H9 (cell line): ENCODE results near the gene ANKRD39. TPM values are rescaled to one million over a fixed set of nuclear protein-coding genes. Genes with fewer than 3 reads are reported as not detected.
A peak's percentile ranks its signal among the peaks of the same experiment; 100 is the strongest.

Experiments
- DNase-seq: peaks from one replicate; pipeline ENCODE4 v3.0.0-alpha.2; 2017
- H2AFZ ChIP-seq: one replicate; pipeline ENCODE4 v1.6.1; 2013; ENCODE audit warnings: mild to moderate bottlenecking, low read length, control low read depth, moderate library complexity
- H2AK5ac ChIP-seq: 2 replicates; pipeline ENCODE4 v1.6.1; 2013; ENCODE audit warnings: low read length, control low read depth, mixed read lengths; ENCODE audit not compliant: insufficient read length
- H2BK120ac ChIP-seq: one replicate; pipeline ENCODE4 v1.6.1; 2013; ENCODE audit warnings: low read depth, mild to moderate bottlenecking, low read length, control low read depth, inconsistent platforms; ENCODE audit not compliant: poor library complexity, severe bottlenecking
- H2BK12ac ChIP-seq: 2 replicates; pipeline ENCODE4 v1.6.1; 2013; ENCODE audit warnings: low read length, control low read depth, mixed read lengths, low read depth; ENCODE audit not compliant: insufficient read length
- H2BK15ac ChIP-seq: 2 replicates; pipeline ENCODE4 v1.6.1; 2013; ENCODE audit warnings: low read depth, low read length, control low read depth
- H2BK20ac ChIP-seq: one replicate; pipeline ENCODE4 v1.6.1; 2013; ENCODE audit warnings: low read depth, mild to moderate bottlenecking, low read length, control low read depth, inconsistent platforms; ENCODE audit not compliant: poor library complexity, severe bottlenecking
- H2BK5ac ChIP-seq: 2 replicates; pipeline ENCODE4 v1.6.1; 2013; ENCODE audit warnings: low read length, control low read depth, mixed read lengths; ENCODE audit not compliant: insufficient read length
- H3K14ac ChIP-seq: 2 replicates; pipeline ENCODE4 v1.6.1; 2013; ENCODE audit warnings: low read length, control low read depth; ENCODE audit not compliant: insufficient read depth
- H3K18ac ChIP-seq: 2 replicates; pipeline ENCODE4 v1.6.1; 2013; ENCODE audit warnings: low read depth, mild to moderate bottlenecking, mixed read lengths, low read length, control low read depth; ENCODE audit not compliant: insufficient read length
- H3K23ac ChIP-seq: 2 replicates; pipeline ENCODE4 v1.6.1; 2013; ENCODE audit warnings: low read length, control low read depth, mixed read lengths, low read depth; ENCODE audit not compliant: insufficient read length
- H3K23me2 ChIP-seq: 2 replicates; pipeline ENCODE4 v1.6.1; 2013; ENCODE audit warnings: low read depth, mild to moderate bottlenecking, mixed read lengths, low read length, control low read depth; ENCODE audit not compliant: insufficient read length, poor library complexity, severe bottlenecking
- H3K27ac ChIP-seq: 2 replicates; pipeline ENCODE4 v1.5.1; 2013; ENCODE audit warnings: low read length, control low read depth, mixed read lengths, low read depth; ENCODE audit not compliant: insufficient read length
- H3K27me3 ChIP-seq: 2 replicates; pipeline ENCODE4 v1.6.1; 2013; ENCODE audit warnings: low read length, control low read depth, inconsistent platforms; ENCODE audit not compliant: insufficient read depth
- H3K4ac ChIP-seq: 2 replicates; pipeline ENCODE4 v1.6.1; 2013; ENCODE audit warnings: low read depth, mild to moderate bottlenecking, control low read depth, inconsistent platforms, low read length, moderate library complexity
- H3K4me1 ChIP-seq: 2 replicates; pipeline ENCODE4 v1.6.1; 2013; ENCODE audit warnings: low read length, control low read depth, inconsistent platforms; ENCODE audit not compliant: insufficient read depth
- H3K4me2 ChIP-seq: 2 replicates; pipeline ENCODE4 v1.6.1; 2013; ENCODE audit warnings: low read length, control low read depth, mixed read lengths; ENCODE audit not compliant: insufficient read length, insufficient read depth
- H3K56ac ChIP-seq: 2 replicates; pipeline ENCODE4 v1.6.1; 2013; ENCODE audit warnings: low read depth, mild to moderate bottlenecking, mixed read lengths, low read length, control low read depth; ENCODE audit not compliant: insufficient read length
- H3K79me1 ChIP-seq: 2 replicates; pipeline ENCODE4 v1.6.1; 2013; ENCODE audit warnings: low read depth, mild to moderate bottlenecking, moderate library complexity, low read length, control low read depth, inconsistent platforms; ENCODE audit not compliant: insufficient read depth, poor library complexity, severe bottlenecking
- H3K79me2 ChIP-seq: 2 replicates; pipeline ENCODE4 v1.6.1; 2013; ENCODE audit warnings: low read length, control low read depth, inconsistent platforms; ENCODE audit not compliant: insufficient read depth
- H3K9ac ChIP-seq: 2 replicates; pipeline ENCODE4 v1.6.1; 2013; ENCODE audit warnings: low read length, control low read depth, mixed read lengths; ENCODE audit not compliant: insufficient read length; ENCODE audit errors: extremely low read depth
- H3K9me3 ChIP-seq: one replicate; pipeline ENCODE4 v1.6.1; 2013; ENCODE audit warnings: low read depth, low read length, inconsistent platforms; ENCODE audit not compliant: control insufficient read depth
- H3T11ph ChIP-seq: one replicate; pipeline ENCODE4 v1.6.1; 2013; ENCODE audit warnings: mild to moderate bottlenecking, low read length, control low read depth, inconsistent platforms
- H4K20me1 ChIP-seq: one replicate; pipeline ENCODE4 v1.6.1; 2013; ENCODE audit not compliant: control insufficient read depth, insufficient read length, insufficient read depth
- H4K5ac ChIP-seq: 2 replicates; pipeline ENCODE4 v1.6.1; 2013; ENCODE audit warnings: low read depth, mild to moderate bottlenecking, mixed read lengths, low read length, control low read depth; ENCODE audit not compliant: insufficient read length
- H4K8ac ChIP-seq: replicated peaks from 2 replicates; pipeline ENCODE4 v1.6.1; 2013; ENCODE audit warnings: low read length, control low read depth, mixed read lengths, low read depth; ENCODE audit not compliant: insufficient read length
- H4K91ac ChIP-seq: 2 replicates; pipeline ENCODE4 v1.6.1; 2013; ENCODE audit warnings: low read depth, mild to moderate bottlenecking, moderate library complexity, mixed read lengths, low read length, control low read depth; ENCODE audit not compliant: insufficient read length
- H3K27ac Mint-ChIP-seq, 3 experiments: 2 replicates in 2 of 3; 3 replicates in 1 of 3; pipeline ENCODE4 v1.8.0; 2020 to 2021; ENCODE audit warnings: mixed read lengths in 3 of 3, mild to moderate bottlenecking in 1 of 3, moderate library complexity in 1 of 3
- H3K27me3 Mint-ChIP-seq: 2 replicates; pipeline ENCODE4 v1.8.0; 2021; ENCODE audit warnings: low read depth, mild to moderate bottlenecking, moderate library complexity, mixed read lengths
- H3K36me3 Mint-ChIP-seq, 3 experiments: 2 replicates in 2 of 3; 3 replicates in 1 of 3; pipeline ENCODE4 v1.8.0; 2020 to 2021; ENCODE audit warnings: low read depth in 3 of 3, mixed read lengths in 3 of 3; ENCODE audit not compliant: insufficient read depth in 1 of 3
- H3K4me1 Mint-ChIP-seq, 2 experiments: 2 replicates each; pipeline ENCODE4 v1.8.0; 2020; ENCODE audit warnings: mixed read lengths in 2 of 2
- H3K4me3 Mint-ChIP-seq, 2 experiments: 2 replicates in 1 of 2; 3 replicates in 1 of 2; pipeline ENCODE4 v1.8.0; 2020 to 2021; ENCODE audit warnings: mild to moderate bottlenecking in 2 of 2, mixed read lengths in 2 of 2, moderate library complexity in 1 of 2
- H3K9me3 Mint-ChIP-seq, 2 experiments: 2 replicates in 1 of 2; 3 replicates in 1 of 2; pipeline ENCODE4 v1.8.0; 2020; ENCODE audit warnings: mild to moderate bottlenecking in 2 of 2, mixed read lengths in 2 of 2, moderate library complexity in 1 of 2
- CTCF ChIP-seq: fragments of 200-600 bp; sonication (generic); conservative IDR thresholded peaks from 3 replicates; pipeline ENCODE4 v1.8.0; 2021; ENCODE audit warnings: antibody characterized with exemption, mild to moderate bottlenecking
- WGBS: extraction: QIAGEN DNeasy Blood & Tissue Kit; methylation state at CpG from one replicate; pipeline ENCODE4 v1.1.7; 2013; ENCODE audit warnings: missing lambda C conversion rate, low lambda C conversion rate, mixed read lengths; ENCODE audit not compliant: insufficient read length; ENCODE audit errors: extremely low coverage; 5-methylcytosine and 5-hydroxymethylcytosine counted together
- total RNA-seq: library from RNA; stranded (reverse); gene quantifications from 2 replicates; pipeline ENCODE4 v1.2.1, GENCODE V29; 2021

ANKRD39 gene
- total RNA-seq, 1 experiment from 2014 or later = 13.0 TPM

GRCh38 chr2:96861074-96861473, 3.3 kb upstream of the ANKRD39 start:
- H4K8ac ChIP-seq = no peak overlapping the region
- no peak for DNase-seq
- no peaks in the 10 kb centered on the region; the same call in 1 of the 2 replicates for H3K4me1 ChIP-seq
- no peaks in the 10 kb centered on the region for H3K79me1 ChIP-seq
- Mint-ChIP-seq H3K27ac (0 out of 7 replicates have a peak overlapping the region, but pooled peaks of 1 of the 3 experiments have one; percentile 61), H3K4me1 (peaks cover 22 to 24% of the 10 kb centered on the region in 2 experiments), H3K27me3 (no peaks in the 10 kb centered on the region; the same call in 1 of the 2 replicates), H3K9me3 (no peaks in the 10 kb centered on the region), H3K4me3 (no peak overlapping the region), H3K36me3 (peaks cover 29 to 56% (median 54%) of the 10 kb centered on the region in 3 experiments)
- no peak overlapping the region for H3K4me2 ChIP-seq
- H3K56ac ChIP-seq = no peak overlapping the region
- no peak overlapping the region for H3K14ac ChIP-seq
- WGBS = no CpG with 5 or more reads among the region's 17 CpGs
- H2BK15ac ChIP-seq = no peak overlapping the region
- no peak overlapping the region for H2AFZ ChIP-seq
- no peak overlapping the region for H3K27ac ChIP-seq
- H3K27me3 ChIP-seq = no peaks in the 10 kb centered on the region
- H3K4ac ChIP-seq = no peak overlapping the region
- H3K9me3 ChIP-seq = no peaks in the 10 kb centered on the region
- no peak overlapping the region for H2BK5ac ChIP-seq
- H2AK5ac ChIP-seq = no peak overlapping the region
- peaks cover 1% of the 10 kb centered on the region; the same call in 1 of the 2 replicates for H3K79me2 ChIP-seq
- no peak overlapping the region for H3K23ac ChIP-seq
- H4K91ac ChIP-seq = no peak overlapping the region
- no peak overlapping the region for H2BK20ac ChIP-seq
- no peak for TF ChIP-seq CTCF
- H3T11ph ChIP-seq = no peak overlapping the region
- H3K18ac ChIP-seq = no peak overlapping the region
- no peak overlapping the region for H2BK12ac ChIP-seq
- peaks cover 6% of the 10 kb centered on the region for H3K23me2 ChIP-seq
- H4K20me1 ChIP-seq = peaks cover 2% of the 10 kb centered on the region
- H4K5ac ChIP-seq = no peak overlapping the region
- H2BK120ac ChIP-seq = no peak overlapping the region
- no peak overlapping the region for H3K9ac ChIP-seq
